HG03045 (cell line): Measurements from ENCODE around the gene IQCM.

ENCODE experiments used
- ATAC-seq: cut with Tn5 transposase; IDR thresholded peaks from one replicate; pipeline ENCODE4 v1.9.1; 2021; ENCODE audit warnings: mild to moderate bottlenecking, moderate library complexity; ENCODE audit not compliant: unreplicated experiment

IQCM gene

DNA sequence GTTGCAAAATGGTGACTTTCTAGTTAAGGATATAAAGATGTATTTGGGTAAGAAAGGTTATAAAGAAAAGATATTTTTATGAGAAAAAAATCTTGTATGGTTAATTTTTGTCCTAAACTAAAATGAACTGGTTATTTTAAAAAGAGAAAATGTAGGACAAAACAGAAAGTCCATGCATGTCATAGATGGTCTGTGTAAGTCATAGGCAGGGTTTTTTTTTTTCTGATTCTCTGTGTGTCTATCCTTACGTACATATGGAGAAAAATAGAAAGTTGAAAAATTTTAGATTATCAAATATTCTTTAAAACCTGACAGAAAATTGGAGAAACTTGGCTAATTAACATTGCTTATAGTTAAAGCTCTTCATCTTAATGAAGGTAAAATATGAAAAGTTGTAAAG is 493.4 kb downstream of the IQCM start:
- ATAC-seq: no peak

DNA sequence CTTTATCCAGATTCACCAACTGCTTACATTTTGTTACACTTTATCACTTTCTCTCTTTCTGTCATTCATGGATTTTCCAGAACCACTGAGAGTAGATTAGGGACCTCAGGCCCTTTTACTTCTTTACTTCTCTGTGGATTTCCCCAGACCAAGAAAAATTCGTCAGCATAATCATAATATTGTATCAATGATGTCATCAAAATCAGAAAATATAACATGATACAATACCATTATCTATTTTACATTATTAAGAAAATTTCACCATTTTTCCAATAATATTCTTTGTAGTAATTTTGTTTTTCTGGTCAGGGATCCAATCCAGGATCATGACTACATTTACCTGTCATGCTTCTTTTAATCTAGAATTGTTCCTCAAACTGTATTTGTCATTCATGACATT is 494.2 kb downstream of the IQCM start:
- no peak for ATAC-seq

DNA sequence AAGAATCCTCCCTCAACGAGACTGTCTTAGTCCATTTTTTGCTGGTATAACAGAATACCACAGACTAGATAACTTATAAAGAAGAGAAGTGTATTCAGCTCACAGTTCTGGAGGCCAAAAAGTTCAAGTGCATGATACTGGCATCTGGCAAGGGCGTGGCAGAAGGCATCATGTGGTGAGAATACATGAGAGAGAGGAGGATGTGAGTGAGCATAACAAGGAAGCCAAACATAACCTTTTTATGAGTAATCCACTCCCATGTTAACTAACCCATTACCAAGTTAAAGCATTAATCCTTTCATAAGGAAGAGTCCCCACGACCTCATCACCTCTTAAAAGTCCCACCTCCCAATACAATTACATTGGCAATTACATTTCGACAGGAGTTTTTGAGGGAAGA is 504.6 kb downstream of the IQCM start:
- no peak for ATAC-seq

- ATAC-seq: no peak
Observed at GRCh38 chr4:149306537-149306936, 509.1 kb downstream of the IQCM start.
